Measurements from ENCODE around the gene MMUT. TPM values are rescaled to one million over a fixed set of nuclear protein-coding genes. Genes with fewer than 3 reads are reported as not detected.

The MMUT gene
- total RNA-seq, 1 experiment from 2014 or later, result 13.7 TPM

GRCh38 chr6:49499623-49500022, 36.6 kb upstream of the MMUT start, which contains the start of gene GLYATL3:
GLYATL3 (plus strand) TSS chr6:49499923; CDS start chr6:49511991, 12,068 bp downstream.
- Mint-ChIP-seq H3K27me3 (ENCODE audit: low read depth) (no peaks in the 10 kb centered on the region; the same call in 1 of the 2 replicates), H3K4me3 (no peak within 1 kb of the TSS), H3K27ac (no peak within 1 kb of the TSS)

More at GRCh38 chr6:49499623-49500022, 36.6 kb upstream of the MMUT start, which contains the start of gene GLYATL3:
- no peaks in the 10 kb centered on the region for H3K9me3 ChIP-seq (ENCODE audit: control insufficient read depth, low read depth, low read length)
- no peak within 1 kb of the TSS for H3K4ac ChIP-seq (ENCODE audit: low read depth, low read length)
- no peak within 1 kb of the TSS for H3K4me2 ChIP-seq (ENCODE audit: insufficient read depth, insufficient read length, low read length)
- no peak within 1 kb of the TSS for H3K23ac ChIP-seq (ENCODE audit: insufficient read length, low read depth, low read length)
- no peaks in the 10 kb centered on the region for H3K4me1 ChIP-seq (ENCODE audit: insufficient read depth, low read length)
- H3K14ac ChIP-seq (ENCODE audit: insufficient read depth, low read length), result no peak within 1 kb of the TSS
- H4K20me1 ChIP-seq (ENCODE audit: control insufficient read depth, insufficient read depth, insufficient read length), result no peaks in the 10 kb centered on the region
- no peak within 1 kb of the TSS for H4K8ac ChIP-seq (replicated peaks; ENCODE audit: insufficient read length, low read depth, low read length)
- no peaks in the 10 kb centered on the region for H3K23me2 ChIP-seq (ENCODE audit: insufficient read length, low read depth, low read length, poor library complexity, severe bottlenecking)
- no peaks in the 10 kb centered on the region for H3K9me3 Mint-ChIP-seq
- H3K18ac ChIP-seq (ENCODE audit: insufficient read length, low read depth, low read length), result no peak within 1 kb of the TSS
- no peak within 1 kb of the TSS for H2BK120ac ChIP-seq (ENCODE audit: low read depth, low read length, poor library complexity, severe bottlenecking)
- H2BK20ac ChIP-seq (ENCODE audit: low read depth, low read length, poor library complexity, severe bottlenecking), result no peak within 1 kb of the TSS
- TF ChIP-seq CTCF (conservative IDR thresholded peaks at IDR 0.05), result no peak
- H3K79me2 ChIP-seq (ENCODE audit: insufficient read depth, low read length), result no peaks in the 10 kb centered on the region
- H3K27ac ChIP-seq (ENCODE audit: insufficient read length, low read depth, low read length), result no peak within 1 kb of the TSS
- H2AFZ ChIP-seq (ENCODE audit: low read length), result no peak within 1 kb of the TSS
- H3K4me1 Mint-ChIP-seq, result no peaks in the 10 kb centered on the region
- no peaks in the 10 kb centered on the region; a peak in 1 of 7 replicates for H3K36me3 Mint-ChIP-seq (ENCODE audit: insufficient read depth in 1 of 3, low read depth in 3 of 3)
- H3K56ac ChIP-seq (ENCODE audit: insufficient read length, low read depth, low read length), result no peak within 1 kb of the TSS
- no peak for DNase-seq
- H3K27me3 ChIP-seq (ENCODE audit: insufficient read depth, low read length), result no peaks in the 10 kb centered on the region
- H3K79me1 ChIP-seq (ENCODE audit: insufficient read depth, low read depth, low read length, poor library complexity, severe bottlenecking), result no peaks in the 10 kb centered on the region
- no peak within 1 kb of the TSS for H3K9ac ChIP-seq (ENCODE audit: extremely low read depth, insufficient read length, low read length)
- no peak within 1 kb of the TSS for H2AK5ac ChIP-seq (ENCODE audit: insufficient read length, low read length)
- no CpG with 5 or more reads among the region's 2 CpGs for WGBS (ENCODE audit: extremely low coverage, insufficient read length, low lambda C conversion rate)
- no peak within 1 kb of the TSS for H4K91ac ChIP-seq (ENCODE audit: insufficient read length, low read depth, low read length)
- no peak within 1 kb of the TSS for H2BK12ac ChIP-seq (ENCODE audit: insufficient read length, low read depth, low read length)
- no peak within 1 kb of the TSS for H2BK5ac ChIP-seq (ENCODE audit: insufficient read length, low read length)
- H2BK15ac ChIP-seq (ENCODE audit: low read depth, low read length), result no peak within 1 kb of the TSS
- H4K5ac ChIP-seq (ENCODE audit: insufficient read length, low read depth, low read length), result no peak within 1 kb of the TSS
- H3T11ph ChIP-seq (ENCODE audit: low read length), result no peak within 1 kb of the TSS
